Neural progenitor cell (in vitro differentiated cells): ENCODE results near the gene OAS2.

ENCODE experiments used
- CTCF ChIP-seq: fragments of 200-600 bp; sonication (generic); IDR thresholded peaks from 2 replicates; pipeline ENCODE4 v1.5.1; 2017; ENCODE audit warnings: antibody characterized with exemption, mild to moderate bottlenecking
- EZH2 ChIP-seq: fragments of 200-600 bp; sonication (generic); IDR thresholded peaks from 2 replicates; pipeline ENCODE4 v1.6.1; 2017; ENCODE audit warnings: antibody characterized with exemption, mild to moderate bottlenecking, moderate library complexity
- EZH2phosphoT487 ChIP-seq: fragments of 200-600 bp; sonication (generic); IDR thresholded peaks from 2 replicates; pipeline ENCODE4 v1.6.1; 2017; ENCODE audit warnings: antibody characterized with exemption

GRCh38 chr12:112973011-112973735, 5.1 kb upstream of the OAS2 start:
- TF ChIP-seq CTCF (no peak), EZH2phosphoT487 (no peak), EZH2 (no peak)
